Kidney epithelial cell (primary cell): ENCODE measurements around the gene GPR137. TPM values are rescaled to one million over a fixed set of nuclear protein-coding genes. Genes with fewer than 3 reads are reported as not detected.
A peak's percentile ranks its signal among the peaks of the same experiment; 100 is the strongest.
"Not testable (repeated sequence)": the region's sequence is repeated elsewhere in the genome, so short reads cannot be mapped to it uniquely, and the experiment has no call there.

Experiments
- DNase-seq: peaks from one replicate; pipeline ENCODE4 v3.0.0-alpha.2; 2010; ENCODE audit warnings: low read depth
- H3K27me3 ChIP-seq: 2 replicates; pipeline ENCODE4 v1.6.0; 2011; ENCODE audit warnings: low read length; ENCODE audit not compliant: control insufficient read depth, insufficient read depth
- H3K36me3 ChIP-seq: 2 replicates; pipeline ENCODE4 v1.5.1; 2011; ENCODE audit warnings: low read length; ENCODE audit not compliant: control insufficient read depth, insufficient read depth
- H3K4me3 ChIP-seq: 2 replicates; pipeline ENCODE4 v1.5.1; 2011; ENCODE audit warnings: low read depth, mild to moderate bottlenecking, control low read depth, low read length
- CTCF ChIP-seq: IDR thresholded peaks from 2 replicates; pipeline ENCODE4 v1.5.1; 2011; ENCODE audit warnings: mild to moderate bottlenecking, moderate library complexity, low read length, control low read depth, inconsistent platforms; ENCODE audit not compliant: insufficient read depth, poor library complexity, severe bottlenecking
- total RNA-seq: library from RNA; depleted of rRNA; stranded (reverse); fragments of >200 nt; gene quantifications from 2 replicates; pipeline ENCODE4 v1.2.3, GENCODE V29; 2015

Gene GPR137
- total RNA-seq, 1 donor from 2014 or later, result 21.9 TPM

- H3K4me3 ChIP-seq, result peak overlapping the region; percentile 71
- peaks cover 3% of the 10 kb centered on the region for H3K36me3 ChIP-seq
- H3K27me3 ChIP-seq, result no peaks in the 10 kb centered on the region
- no peak for TF ChIP-seq CTCF
- DNase-seq, result no peak
Observed at GRCh38 chr11:64244966-64245365, 40.7 kb upstream of the GPR137 start.

DNA sequence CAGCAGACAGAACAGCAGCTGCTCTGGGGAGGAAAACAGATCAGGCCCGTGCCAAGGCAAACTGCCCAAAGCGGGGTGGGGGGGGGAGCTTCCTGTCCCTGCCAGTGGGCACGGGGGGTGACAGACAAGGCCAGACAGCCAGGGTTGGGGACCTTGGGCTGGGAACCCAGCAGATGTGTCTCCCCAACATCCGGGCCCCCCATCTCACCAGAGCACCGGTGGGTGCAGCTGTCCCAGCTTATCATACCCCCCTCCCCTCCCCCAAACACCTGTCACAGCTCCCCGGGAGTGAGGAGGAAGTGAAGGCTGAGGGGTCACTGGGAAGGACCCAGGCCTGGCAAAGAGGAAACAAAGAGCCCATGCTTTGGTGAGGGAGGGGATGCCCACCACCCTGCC lies 40.2 kb upstream of the GPR137 start:
- no peak for DNase-seq
- peaks cover 3% of the 10 kb centered on the region for H3K36me3 ChIP-seq
- TF ChIP-seq CTCF, result no peak
- H3K27me3 ChIP-seq, result no peaks in the 10 kb centered on the region
- peak overlapping the region; percentile 71 for H3K4me3 ChIP-seq

DNA sequence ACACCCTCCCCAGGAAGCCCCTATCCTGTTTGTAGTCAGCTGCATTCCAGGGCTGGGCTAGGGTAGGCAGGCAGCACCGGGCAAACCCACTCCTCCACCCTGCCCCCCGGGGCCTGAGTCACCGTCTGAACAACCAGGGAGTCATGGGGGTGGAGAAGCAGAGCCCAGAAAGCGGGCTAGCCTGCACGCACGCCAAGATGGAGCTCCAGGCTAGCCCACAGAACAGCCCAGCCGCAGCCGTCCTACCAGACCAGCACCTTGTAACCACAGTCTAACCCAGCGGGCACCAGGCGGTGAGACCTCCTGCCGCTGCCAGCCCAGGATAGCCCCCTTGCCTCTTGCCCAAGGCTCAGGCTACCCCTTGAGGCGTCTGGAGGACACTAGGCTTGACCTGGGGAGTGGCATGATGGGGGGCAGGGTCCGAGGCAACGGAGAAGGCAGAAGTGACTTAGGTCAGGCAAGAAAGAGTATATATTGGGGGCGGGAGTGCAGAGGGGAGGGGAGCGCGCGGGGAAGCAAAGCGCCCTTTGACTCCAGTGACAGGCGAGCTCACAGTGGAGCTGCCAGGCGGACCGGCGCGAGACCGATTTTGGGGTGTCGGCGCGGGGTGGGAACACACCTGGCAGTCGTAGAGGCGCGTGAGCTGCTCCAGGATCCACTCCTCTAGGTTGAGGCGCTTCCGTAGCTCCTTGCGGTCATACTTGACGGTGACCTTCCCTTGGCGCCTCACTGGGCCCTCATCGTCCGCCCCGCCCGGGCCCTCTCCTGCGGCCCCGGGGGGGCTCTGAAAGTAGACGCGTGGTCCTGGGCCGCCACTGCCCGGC lies 39.6 kb upstream of the GPR137 start:
- Histone ChIP-seq H3K4me3 (peak overlapping the region; percentile 71), H3K27me3 (no peaks in the 10 kb centered on the region), H3K36me3 (peaks cover 3% of the 10 kb centered on the region)
- peak; percentile 85 for DNase-seq
- TF ChIP-seq CTCF, result no peak

- H3K36me3 ChIP-seq, DNase-seq, H3K27me3 ChIP-seq: not testable (repeated sequence)
- peak overlapping the region; percentile 71 for H3K4me3 ChIP-seq
Observed at GRCh38 chr11:64246621-64246870, 39.1 kb upstream of the GPR137 start.

DNA sequence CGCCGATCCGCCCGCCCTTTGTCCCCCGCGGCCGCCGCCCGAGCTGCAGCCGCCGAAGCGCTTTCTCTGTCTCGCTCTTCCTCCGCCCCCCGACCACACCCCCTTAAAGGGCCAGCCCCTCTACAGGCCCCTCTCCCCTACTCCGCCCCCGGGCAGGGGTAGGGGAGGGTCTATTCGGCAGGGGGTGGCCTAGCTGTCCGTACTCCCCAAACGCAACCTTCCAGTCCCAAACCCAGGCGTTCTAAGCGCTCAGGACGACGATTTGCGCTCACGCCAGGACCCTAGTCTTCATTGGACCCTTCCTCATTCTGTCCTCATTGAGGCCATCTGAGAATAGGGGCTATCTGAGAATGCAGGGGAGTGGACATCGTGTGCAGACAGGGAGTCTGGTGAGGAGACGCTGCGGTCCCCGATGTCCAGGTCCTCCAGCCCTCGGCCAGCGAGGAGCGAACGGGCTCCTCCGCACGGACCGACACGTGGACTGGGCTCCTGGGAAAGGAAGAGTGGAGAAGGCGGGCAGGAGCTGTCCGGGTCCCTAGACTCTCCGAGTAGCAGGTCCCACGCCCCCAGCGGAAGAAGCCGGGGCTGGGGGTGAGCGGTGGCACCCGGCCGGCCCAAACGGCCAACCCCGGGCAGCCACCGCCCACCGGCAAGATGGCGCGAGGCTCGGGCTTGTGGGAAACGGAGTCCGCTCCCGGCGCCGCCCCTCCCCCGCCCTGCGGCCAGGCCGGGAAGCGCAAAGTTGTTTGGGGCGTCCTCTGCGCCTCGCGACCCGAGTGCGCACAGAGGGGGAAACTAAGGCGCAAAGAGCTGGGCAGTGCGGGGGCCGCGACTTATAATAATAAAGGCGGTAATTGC lies 38.5 kb upstream of the GPR137 start, which contains the start of gene PPP1R14B:
TSS of gene PPP1R14B (minus strand) at position 73 of the 858 bp plus-strand sequence. CDS start 270 bp downstream, outside the sequence.
- TF ChIP-seq CTCF, result no peak
- peak within 1 kb of the TSS; percentile 71 for H3K4me3 ChIP-seq
- DNase-seq, result no peak
- H3K36me3 ChIP-seq, result peaks cover 3% of the 10 kb centered on the region
- H3K27me3 ChIP-seq, result no peaks in the 10 kb centered on the region

GRCh38 chr11:64247729-64248531 lies 37.7 kb upstream of the GPR137 start:
- peaks cover 3% of the 10 kb centered on the region for H3K36me3 ChIP-seq
- no peak for TF ChIP-seq CTCF
- DNase-seq, result no peak
- peak overlapping the region; percentile 51 for H3K4me3 ChIP-seq
- no peaks in the 10 kb centered on the region for H3K27me3 ChIP-seq
